Gastrocnemius medialis (tissue), 4 donors: ENCODE results near the gene SLC2A1. TPM values are rescaled to one million over a fixed set of nuclear protein-coding genes. Genes with fewer than 3 reads are reported as not detected.

Experiments
- ATAC-seq, 2 donors: fragments of 150-250 bp; one replicate each; pipeline ENCODE4 v1.9.1; 2016
- DNase-seq, 2 donors: peaks; one replicate each; pipeline ENCODE4 v3.0.0-alpha.2; 2019
- H3K27ac ChIP-seq, 4 donors: fragments of 200-600 bp; sonication (generic); 1 replicate in 1 of 4; 2 replicates in 3 of 4; pipeline ENCODE4 v1.5.1; 2016 to 2018; ENCODE audit warnings: mild to moderate bottlenecking in 2 of 4, moderate library complexity in 1 of 4
- H3K27me3 ChIP-seq, 3 donors: fragments of 200-600 bp; sonication (generic) in 2 of 3; 1 replicate in 1 of 3; 2 replicates in 2 of 3; pipeline versions ENCODE4 v1.5.1 to v1.6.0; 2016 to 2019; ENCODE audit warnings: mild to moderate bottlenecking in 1 of 3, moderate library complexity in 1 of 3
- H3K36me3 ChIP-seq, 2 donors: fragments of 200-600 bp; sonication (generic) in 1 of 2; one replicate each; pipeline ENCODE4 v1.5.1; 2017 to 2018
- H3K4me1 ChIP-seq, 2 donors: fragments of 200-600 bp; sonication (generic) in 1 of 2; one replicate each; pipeline ENCODE4 v1.5.1; 2016 to 2017; ENCODE audit warnings: mild to moderate bottlenecking in 2 of 2
- H3K4me3 ChIP-seq, 4 donors: fragments of 200-600 bp; sonication (generic) in 3 of 4; 1 replicate in 1 of 4; 2 replicates in 3 of 4; pipeline ENCODE4 v1.5.1; 2016 to 2019; ENCODE audit warnings: mild to moderate bottlenecking in 2 of 4
- H3K9me3 ChIP-seq, 3 donors: fragments of 200-600 bp; sonication (generic) in 2 of 3; 1 replicate in 1 of 3; 2 replicates in 2 of 3; pipeline ENCODE4 v1.5.1; 2016 to 2019
- CTCF ChIP-seq, 5 experiments: fragments of 450-650 bp in 3 of 5; fragments of 200-600 bp in 2 of 5; sonication (generic) in 2 of 5; IDR thresholded peaks in 4 of 5; conservative IDR thresholded peaks in 1 of 5; 1 replicate in 4 of 5; 2 replicates in 1 of 5; pipeline ENCODE4 v1.5.1; 2016 to 2019; ENCODE audit warnings: antibody characterized with exemption in 5 of 5, mild to moderate bottlenecking in 3 of 5, moderate library complexity in 3 of 5
- POLR2A ChIP-seq, 2 donors: fragments of 450-650 bp; IDR thresholded peaks; one replicate each; pipeline ENCODE4 v1.6.1; 2017; ENCODE audit warnings: antibody characterized with exemption in 2 of 2, mild to moderate bottlenecking in 2 of 2, moderate library complexity in 2 of 2
- in situ Hi-C, 4 donors: fragments of 200-750 bp; cut with MboI; loops; one replicate each; pipeline versions ENCODE4 v1.15.0 to v1.8.0; 2017; ENCODE audit warnings: low sequenced_read_pairs in 4 of 4
- intact Hi-C: fragments of 100-400 bp; cut with DNase I; formaldehyde crosslinking; loops from one replicate; pipeline ENCODE4 v1.15.1; 2023; ENCODE audit warnings: low total_unique reads
- total RNA-seq, 4 donors: library from RNA; depleted of rRNA; stranded (reverse); fragments of >200 nt; gene quantifications; one replicate each; pipeline versions ENCODE4 v1.1.0 to v1.2.3, GENCODE V29; 2016

Gene SLC2A1
- total RNA-seq, 4 donors from 2014 or later = 6.3 to 16.1 (median 9.4) TPM

- no peak for TF ChIP-seq CTCF (IDR thresholded peaks at IDR 0.05 in 4 of 5, conservative IDR thresholded peaks at IDR 0.05 in 1 of 5)
- TF ChIP-seq POLR2A (IDR thresholded peaks at IDR 0.05) = no peak
- H3K4me3 ChIP-seq = no peak overlapping the region
- no peak overlapping the region for H3K27ac ChIP-seq
- peaks cover 4 to 17% (median 10%) of the 10 kb centered on the region in 3 donors for H3K27me3 ChIP-seq
- H3K36me3 ChIP-seq = no peaks in the 10 kb centered on the region
- intact Hi-C loops = loop anchor here (10.0 kb wide), 2 partner anchors 112 to 248 kb away; partner anchors contain the start of genes CFAP57, EBNA1BP2, ERMAP and SVBP
- H3K4me1 ChIP-seq = peaks cover 3 to 10% of the 10 kb centered on the region in 2 donors
- in situ Hi-C loops = no loop called here
- no peak for DNase-seq
- no peak for ATAC-seq
- no peaks in the 10 kb centered on the region for H3K9me3 ChIP-seq
These were observed 32.3 kb downstream of the SLC2A1 start for GRCh38 chr1:42926235-42926878.

- TF ChIP-seq POLR2A (IDR thresholded peaks at IDR 0.05) = no peak
- no peak for TF ChIP-seq CTCF (IDR thresholded peaks at IDR 0.05 in 4 of 5, conservative IDR thresholded peaks at IDR 0.05 in 1 of 5)
- DNase-seq = no peak
- Histone ChIP-seq H3K4me1 (peaks cover 3 to 10% of the 10 kb centered on the region in 2 donors), H3K4me3 (peak overlapping the region; percentile 67 to 83 (median 76)), H3K9me3 (no peaks in the 10 kb centered on the region), H3K27me3 (peaks cover 4 to 17% (median 10%) of the 10 kb centered on the region in 3 donors), H3K36me3 (no peaks in the 10 kb centered on the region), H3K27ac (peak overlapping the region; percentile 75 to 85 (median 77))
- intact Hi-C loops (loop anchor here (2.0 to 10.0 kb wide), 3 partner anchors 34 to 250 kb away; partner anchors contain the start of genes CFAP57, EBNA1BP2, ERMAP and SLC2A1), in situ Hi-C loops (no loop called here)
- ATAC-seq = peak in 1 of 2 donors; percentile 17
These were observed 33.6 kb downstream of the SLC2A1 start for GRCh38 chr1:42924851-42925760.

- intact Hi-C loops = loop anchor here (2.0 to 10.0 kb wide), 3 partner anchors 35 to 251 kb away; partner anchors contain the start of genes CFAP57, EBNA1BP2, ERMAP and SLC2A1
- peak overlapping the region; percentile 67 to 83 (median 76) for H3K4me3 ChIP-seq
- ATAC-seq = peak; percentile 92
These were observed 34.4 kb downstream of the SLC2A1 start for GRCh38 chr1:42924082-42924850.

More at GRCh38 chr1:42924082-42924850, 34.4 kb downstream of the SLC2A1 start:
- TF ChIP-seq CTCF (IDR thresholded peaks at IDR 0.05 in 4 of 5, conservative IDR thresholded peaks at IDR 0.05 in 1 of 5) (peak in 1 of 5 experiments; percentile 9), POLR2A (IDR thresholded peaks at IDR 0.05) (peak; percentile 51 to 67)
- Histone ChIP-seq H3K9me3 (no peaks in the 10 kb centered on the region), H3K4me1 (peaks cover 3 to 10% of the 10 kb centered on the region in 2 donors), H3K36me3 (no peaks in the 10 kb centered on the region), H3K27me3 (peaks cover 4 to 17% (median 10%) of the 10 kb centered on the region in 3 donors), H3K27ac (peak overlapping the region; percentile 75 to 85 (median 77))
- DNase-seq = peak; percentile 76 to 84
- in situ Hi-C loops = no loop called here
